ENCODE data around the gene SH3BP2. TPM values are rescaled to one million over a fixed set of nuclear protein-coding genes. Genes with fewer than 3 reads are reported as not detected.
A peak's percentile ranks its signal among the peaks of the same experiment; 100 is the strongest.

The SH3BP2 gene
- polyA plus RNA-seq, 3 donors, result 19.1 to 478 (median 26.9) TPM

DNA sequence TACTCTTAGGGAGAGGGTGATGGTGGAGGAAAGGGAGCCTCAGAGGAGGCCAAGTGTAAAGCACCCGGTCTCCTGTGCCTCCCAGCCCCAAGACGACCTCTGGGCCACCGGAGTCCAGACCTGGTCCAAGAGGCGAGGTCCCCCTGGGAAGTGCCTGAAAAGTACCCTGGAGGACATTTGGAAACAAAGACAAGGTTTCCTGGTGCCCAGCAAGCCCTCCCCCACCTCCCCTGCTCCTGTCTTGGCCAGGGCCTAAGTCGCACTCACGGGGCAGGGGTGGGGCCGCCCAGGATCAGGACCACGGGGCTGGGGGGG lies 532 bp upstream of the SH3BP2 start:
- H3K36me3 Mint-ChIP-seq, result peaks cover 25 to 27% of the 10 kb centered on the region in 2 donors
- Histone ChIP-seq H3K27me3 (ENCODE audit: control insufficient read depth in 2 of 2, insufficient read depth in 2 of 2, low read length in 2 of 2) (no peaks in the 10 kb centered on the region), H3K27ac (ENCODE audit: low read depth in 1 of 2, low read length in 2 of 2) (peak overlapping the region in 1 of 2 donors; percentile 85), H3K4me3 (replicated peaks in 1 of 3; ENCODE audit: low read depth in 2 of 3, low read length in 3 of 3) (peak overlapping the region in 1 of 3 experiments; percentile 48), H3K4me2 (replicated peaks; ENCODE audit: extremely low read depth, low read length, poor library complexity, severe bottlenecking) (peak overlapping the region; percentile 98), H3K79me2 (ENCODE audit: insufficient read depth, low read length) (peaks cover 48% of the 10 kb centered on the region), H3K9ac (ENCODE audit: insufficient read depth, low read length, poor library complexity, severe bottlenecking) (no peak overlapping the region), H3K36me3 (replicated peaks in 1 of 2; ENCODE audit: control insufficient read depth in 1 of 2, insufficient read depth in 2 of 2, low read length in 2 of 2) (peaks cover 17 to 20% of the 10 kb centered on the region in 2 donors), H4K20me1 (ENCODE audit: insufficient read depth, low read length) (peaks cover 44% of the 10 kb centered on the region), H3K9me3 (replicated peaks in 1 of 2; ENCODE audit: control insufficient read depth in 1 of 2, insufficient read depth in 1 of 2, low read length in 2 of 2) (no peaks in the 10 kb centered on the region), H2AFZ (ENCODE audit: insufficient read depth, low read depth, low read length, poor library complexity, severe bottlenecking) (no peak overlapping the region), H3K4me1 (ENCODE audit: control insufficient read depth in 1 of 2, insufficient read depth in 2 of 2, low read length in 2 of 2) (peaks cover 88 to 90% of the 10 kb centered on the region in 2 donors)
- 84% methylated on average over 4 of the region's 8 CpGs for WGBS (ENCODE audit: insufficient coverage)
- H3K4me1 Mint-ChIP-seq, result peaks cover 81% of the 10 kb centered on the region
- intact Hi-C loops (cut with micrococcal nuclease), result no loop called here
- H3K27me3 Mint-ChIP-seq (ENCODE audit: low read depth in 3 of 3), result peaks cover 0 to 5% (median 2%) of the 10 kb centered on the region in 3 donors
- no peaks in the 10 kb centered on the region for H3K9me3 Mint-ChIP-seq
- TF ChIP-seq, protein P1, sequence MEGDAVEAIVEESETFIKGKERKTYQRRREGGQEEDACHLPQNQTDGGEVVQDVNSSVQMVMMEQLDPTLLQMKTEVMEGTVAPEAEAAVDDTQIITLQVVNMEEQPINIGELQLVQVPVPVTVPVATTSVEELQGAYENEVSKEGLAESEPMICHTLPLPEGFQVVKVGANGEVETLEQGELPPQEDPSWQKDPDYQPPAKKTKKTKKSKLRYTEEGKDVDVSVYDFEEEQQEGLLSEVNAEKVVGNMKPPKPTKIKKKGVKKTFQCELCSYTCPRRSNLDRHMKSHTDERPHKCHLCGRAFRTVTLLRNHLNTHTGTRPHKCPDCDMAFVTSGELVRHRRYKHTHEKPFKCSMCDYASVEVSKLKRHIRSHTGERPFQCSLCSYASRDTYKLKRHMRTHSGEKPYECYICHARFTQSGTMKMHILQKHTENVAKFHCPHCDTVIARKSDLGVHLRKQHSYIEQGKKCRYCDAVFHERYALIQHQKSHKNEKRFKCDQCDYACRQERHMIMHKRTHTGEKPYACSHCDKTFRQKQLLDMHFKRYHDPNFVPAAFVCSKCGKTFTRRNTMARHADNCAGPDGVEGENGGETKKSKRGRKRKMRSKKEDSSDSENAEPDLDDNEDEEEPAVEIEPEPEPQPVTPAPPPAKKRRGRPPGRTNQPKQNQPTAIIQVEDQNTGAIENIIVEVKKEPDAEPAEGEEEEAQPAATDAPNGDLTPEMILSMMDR (IDR thresholded peaks at IDR 0.05), result no peak
- peak overlapping the region in 4 of 7 donors; percentile 46 to 90 (median 58) for H3K27ac Mint-ChIP-seq
- DNase-seq, result no peak
- H3K4me3 Mint-ChIP-seq, result peak overlapping the region in 1 of 2 donors; percentile 60

- Histone ChIP-seq H3K27me3 (ENCODE audit: control insufficient read depth in 2 of 2, insufficient read depth in 2 of 2, low read length in 2 of 2) (no peaks in the 10 kb centered on the region), H3K9me3 (replicated peaks in 1 of 2; ENCODE audit: control insufficient read depth in 1 of 2, insufficient read depth in 1 of 2, low read length in 2 of 2) (no peaks in the 10 kb centered on the region), H3K36me3 (replicated peaks in 1 of 2; ENCODE audit: control insufficient read depth in 1 of 2, insufficient read depth in 2 of 2, low read length in 2 of 2) (peaks cover 17 to 22% of the 10 kb centered on the region in 2 donors), H2AFZ (ENCODE audit: insufficient read depth, low read depth, low read length, poor library complexity, severe bottlenecking) (no peak overlapping the region), H3K4me2 (replicated peaks; ENCODE audit: extremely low read depth, low read length, poor library complexity, severe bottlenecking) (peak overlapping the region; percentile 98), H3K4me1 (ENCODE audit: control insufficient read depth in 1 of 2, insufficient read depth in 2 of 2, low read length in 2 of 2) (peaks cover 88 to 90% of the 10 kb centered on the region in 2 donors), H4K20me1 (ENCODE audit: insufficient read depth, low read length) (peaks cover 59% of the 10 kb centered on the region), H3K79me2 (ENCODE audit: insufficient read depth, low read length) (peaks cover 59% of the 10 kb centered on the region), H3K4me3 (replicated peaks in 1 of 3; ENCODE audit: low read depth in 2 of 3, low read length in 3 of 3) (peak overlapping the region; percentile 63 to 99 (median 65)), H3K9ac (ENCODE audit: insufficient read depth, low read length, poor library complexity, severe bottlenecking) (peak overlapping the region; percentile 96), H3K27ac (ENCODE audit: low read depth in 1 of 2, low read length in 2 of 2) (peak overlapping the region; percentile 96 to 99)
- peak overlapping the region; percentile 90 to 97 (median 93) for H3K27ac Mint-ChIP-seq
- peaks cover 31 to 35% of the 10 kb centered on the region in 2 donors for H3K36me3 Mint-ChIP-seq
- peaks cover 0 to 5% (median 2%) of the 10 kb centered on the region in 3 donors for H3K27me3 Mint-ChIP-seq (ENCODE audit: low read depth in 3 of 3)
- H3K4me1 Mint-ChIP-seq, result peaks cover 80% of the 10 kb centered on the region
- H3K4me3 Mint-ChIP-seq, result peak overlapping the region; percentile 93 to 95
- WGBS (ENCODE audit: insufficient coverage), result 18% methylated on average over 25 of the region's 34 CpGs
- TF ChIP-seq, protein P1 (IDR thresholded peaks at IDR 0.05), result no peak
- intact Hi-C loops (cut with micrococcal nuclease), result no loop called here
- H3K9me3 Mint-ChIP-seq, result no peaks in the 10 kb centered on the region
- peak; percentile 70 to 80 (median 71) for DNase-seq
These were observed 951 bp downstream of the SH3BP2 start for GRCh38 chr4:2793586-2794485.
